ENCODE data around the gene NDRG4.

- no peak for TF ChIP-seq USF2 (IDR thresholded peaks at IDR 0.05; ENCODE audit: low read depth, low read length)
- TF ChIP-seq USF2 (CRISPR knock-in tag; IDR thresholded peaks at IDR 0.05; ENCODE audit: borderline replicate concordance): no peak
- no peak for TF ChIP-seq CTCF (CRISPR knock-in tag; IDR thresholded peaks at IDR 0.05)
Observed at GRCh38 chr16:58513874-58514273, 13.9 kb downstream of the NDRG4 start.
